ENCODE results near the gene FRS3.

FRS3 gene

GRCh38 chr6:41755895-41756294, 23.8 kb downstream of the FRS3 start:
- in situ Hi-C loops (cut with HindIII; ENCODE audit: low sequenced_read_pairs) = no loop called here
- DNase-seq (ENCODE audit: low read depth, low spot score) = no peak
- no peak overlapping the region for H3K4me3 ChIP-seq (ENCODE audit: low read depth, low read length)
- no peak for TF ChIP-seq CTCF (IDR thresholded peaks at IDR 0.05; ENCODE audit: low read depth, low read length)

GRCh38 chr6:41750374-41750773, 29.3 kb downstream of the FRS3 start:
- H3K4me3 ChIP-seq (ENCODE audit: low read depth, low read length) = no peak overlapping the region
- no peak for DNase-seq (ENCODE audit: low read depth, low spot score)
- in situ Hi-C loops (cut with HindIII; ENCODE audit: low sequenced_read_pairs) = no loop called here
- TF ChIP-seq CTCF (IDR thresholded peaks at IDR 0.05; ENCODE audit: low read depth, low read length) = no peak

- DNase-seq (ENCODE audit: low read depth, low spot score) = no peak
- in situ Hi-C loops (cut with HindIII; ENCODE audit: low sequenced_read_pairs) = no loop called here
- H3K4me3 ChIP-seq (ENCODE audit: low read depth, low read length) = no peak overlapping the region
- TF ChIP-seq CTCF (IDR thresholded peaks at IDR 0.05; ENCODE audit: low read depth, low read length) = no peak
Measured at GRCh38 chr6:41748542-41748941, 31.2 kb downstream of the FRS3 start.

GRCh38 chr6:41748102-41748477, 31.6 kb downstream of the FRS3 start:
- H3K4me3 ChIP-seq (ENCODE audit: low read depth, low read length) = no peak overlapping the region
- DNase-seq (ENCODE audit: low read depth, low spot score) = no peak
- no peak for TF ChIP-seq CTCF (IDR thresholded peaks at IDR 0.05; ENCODE audit: low read depth, low read length)
- in situ Hi-C loops (cut with HindIII; ENCODE audit: low sequenced_read_pairs) = no loop called here

GRCh38 chr6:41747256-41748101, 32.2 kb downstream of the FRS3 start, which contains the start of gene PGC:
Gene PGC, minus strand, starts transcription at chr6:41747397. Its CDS starts 63 bp downstream, at chr6:41747334.
- in situ Hi-C loops (cut with HindIII; ENCODE audit: low sequenced_read_pairs) = no loop called here
- no peak for DNase-seq (ENCODE audit: low read depth, low spot score)
- no peak within 1 kb of the TSS for H3K4me3 ChIP-seq (ENCODE audit: low read depth, low read length)
- TF ChIP-seq CTCF (IDR thresholded peaks at IDR 0.05; ENCODE audit: low read depth, low read length) = no peak

- no peak for TF ChIP-seq CTCF (IDR thresholded peaks at IDR 0.05; ENCODE audit: low read depth, low read length)
- no peak for DNase-seq (ENCODE audit: low read depth, low spot score)
- in situ Hi-C loops (cut with HindIII; ENCODE audit: low sequenced_read_pairs) = no loop called here
- no peak overlapping the region for H3K4me3 ChIP-seq (ENCODE audit: low read depth, low read length)
Measured at GRCh38 chr6:41746107-41746506, 33.6 kb downstream of the FRS3 start.
